ENCODE data around the gene GSTO2.

The GSTO2 gene

GRCh38 chr10:104327745-104328645, 59.0 kb downstream of the GSTO2 start:
- DNase-seq, result peak; percentile 86 to 91 (median 86)

GRCh38 chr10:104328646-104328895, 59.6 kb downstream of the GSTO2 start:
- DNase-seq, result no peak

GRCh38 chr10:104328896-104329710, 60.1 kb downstream of the GSTO2 start:
- peak; percentile 86 to 93 (median 89) for DNase-seq

GRCh38 chr10:104329735-104330134, 60.8 kb downstream of the GSTO2 start:
- DNase-seq, result peak in 2 of 3 donors; percentile 55 to 67

- peak in 1 of 3 donors; percentile 36 for DNase-seq
Measured at GRCh38 chr10:104330168-104331110, 61.5 kb downstream of the GSTO2 start.

GRCh38 chr10:104331208-104331838, 62.3 kb downstream of the GSTO2 start:
- DNase-seq, result no peak

- DNase-seq, result no peak
Measured at GRCh38 chr10:104332243-104333031, 63.5 kb downstream of the GSTO2 start.

- no peak for DNase-seq
Measured at GRCh38 chr10:104333032-104333727, 64.2 kb downstream of the GSTO2 start.

- DNase-seq, result no peak
Measured at GRCh38 chr10:104333728-104334373, 64.9 kb downstream of the GSTO2 start.

- DNase-seq, result no peak
Measured at GRCh38 chr10:104334561-104334960, 65.6 kb downstream of the GSTO2 start.

- DNase-seq, result no peak
Measured at GRCh38 chr10:104334965-104335650, 66.1 kb downstream of the GSTO2 start.

- peak in 1 of 3 donors; percentile 57 for DNase-seq
Measured at GRCh38 chr10:104336821-104337467, 68.0 kb downstream of the GSTO2 start.

- peak; percentile 79 to 83 (median 80) for DNase-seq
Measured at GRCh38 chr10:104337521-104337984, 68.6 kb downstream of the GSTO2 start.

- peak; percentile 88 to 92 (median 91) for DNase-seq
Measured at GRCh38 chr10:104337985-104338735, 69.2 kb downstream of the GSTO2 start, which contains the start of gene ITPRIP. ITPRIP (minus strand) TSS chr10:104338465; CDS start chr10:104316051, 22,414 bp downstream.

GRCh38 chr10:104339469-104340110, 70.6 kb downstream of the GSTO2 start:
- peak; percentile 83 to 86 (median 85) for DNase-seq

GRCh38 chr10:104340111-104340526, 71.1 kb downstream of the GSTO2 start:
- no peak for DNase-seq

- DNase-seq, result no peak
Measured at GRCh38 chr10:104340641-104341040, 71.7 kb downstream of the GSTO2 start.
